Pulmonary artery endothelial cell (primary cell): ENCODE results near the gene OR4C46. TPM values are rescaled to one million over a fixed set of nuclear protein-coding genes. Genes with fewer than 3 reads are reported as not detected.
"Not testable (repeated sequence)": the region's sequence is repeated elsewhere in the genome, so short reads cannot be mapped to it uniquely, and the experiment has no call there.

Source experiments
- DNase-seq: peaks from one replicate; pipeline ENCODE4 v3.0.0-alpha.2; 2011; ENCODE audit warnings: low read depth, low spot score
- total RNA-seq: library from RNA; depleted of rRNA; stranded (reverse); fragments of >200 nt; gene quantifications from 2 replicates; pipeline ENCODE4 v1.2.3, GENCODE V29; 2014

Gene OR4C46
- total RNA-seq, result not detected in 2 replicates

DNA sequence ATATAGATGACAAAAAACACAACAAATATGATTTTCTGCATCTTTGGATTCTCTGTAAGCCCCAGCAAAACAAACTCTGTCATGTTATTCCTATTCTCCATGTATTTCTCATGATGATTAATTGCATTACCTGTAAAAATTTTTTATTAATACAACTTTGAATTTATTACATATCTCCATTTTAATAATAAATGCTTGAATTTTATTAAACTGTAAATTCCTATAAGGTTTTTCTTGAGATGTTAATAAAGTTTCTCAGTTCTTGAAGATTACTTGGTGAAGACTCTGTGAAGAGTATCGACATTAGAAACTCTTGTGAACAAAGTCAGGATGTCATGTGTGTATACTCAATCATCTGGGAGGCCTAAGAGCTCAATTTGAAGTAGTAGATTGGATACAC lies at the start of gene OR4C46:
Gene OR4C46, minus strand, starts transcription at position 101 of the 400 bp plus-strand sequence. Its CDS starts 0 bp downstream, at position 101.
- DNase-seq, result no peak

DNA sequence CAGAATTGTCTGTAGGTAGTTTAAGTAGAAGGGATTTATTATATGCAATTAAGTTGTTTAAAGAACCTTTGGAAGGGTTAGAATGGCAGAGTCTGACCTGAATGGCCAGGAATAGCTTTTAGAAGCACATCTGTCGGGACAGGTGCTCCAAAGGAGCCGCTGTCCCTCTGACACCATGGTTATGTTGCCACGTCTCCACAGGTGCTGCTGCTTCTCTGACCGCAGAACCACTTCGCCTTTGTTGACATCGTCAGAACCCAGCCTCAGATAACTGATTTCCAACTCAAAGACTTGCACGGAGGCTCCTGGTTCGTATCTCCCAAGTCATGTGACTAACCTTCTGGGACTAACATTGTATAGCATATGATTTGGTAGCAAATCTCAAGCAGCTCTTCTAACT lies 41.8 kb upstream of the OR4C46 start:
- DNase-seq, result not testable (repeated sequence)

- DNase-seq, result not testable (repeated sequence)
Measured at GRCh38 chr11:54561439-54561838, 42.4 kb downstream of the OR4C46 start.

- DNase-seq, result no peak
Measured at GRCh38 chr11:54558919-54559318, 44.9 kb downstream of the OR4C46 start.

DNA sequence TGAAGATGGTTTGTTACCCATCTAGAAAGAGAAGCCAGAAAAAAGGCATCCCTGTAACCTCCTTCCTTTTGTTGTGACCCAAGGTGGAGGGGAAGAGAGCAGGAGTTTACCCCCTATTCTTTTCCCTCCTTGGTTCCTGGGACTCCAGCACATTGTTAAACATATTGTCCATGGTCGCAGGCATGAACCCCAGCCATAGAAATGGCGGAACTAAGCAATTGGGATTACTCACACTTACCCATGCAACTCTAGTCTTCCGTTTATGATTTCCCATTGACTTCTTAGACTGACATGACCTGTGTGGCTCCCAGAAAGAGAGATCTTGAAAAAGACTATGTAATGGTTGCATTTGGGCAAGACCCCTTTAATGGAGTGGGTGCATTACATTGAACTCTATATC lies 45.4 kb downstream of the OR4C46 start:
- DNase-seq, result no peak

Other genes starting within 250 kb of the OR4C46 start
- gene OR4A5, start 102.8 kb upstream of the OR4C46 start, total RNA-seq, result not detected in 2 replicates